ENCODE data around the gene PHF24. TPM values are rescaled to one million over a fixed set of nuclear protein-coding genes. Genes with fewer than 3 reads are reported as not detected.

Gene PHF24
- polyA plus RNA-seq, 3 donors = 0.04 TPM; not detected in 2

- TF ChIP-seq CTCF (IDR thresholded peaks at IDR 0.05) = peak; percentile 73
- Mint-ChIP-seq H3K27ac (peak overlapping the region in 5 of 7 donors; percentile 1 to 81 (median 20)), H3K9me3 (no peaks in the 10 kb centered on the region), H3K4me1 (peaks cover 25% of the 10 kb centered on the region), H3K27me3 (ENCODE audit: low read depth in 3 of 3) (peaks cover 6 to 14% (median 10%) of the 10 kb centered on the region in 3 donors), H3K36me3 (peaks cover 0 to 5% of the 10 kb centered on the region in 2 donors), H3K4me3 (no peak overlapping the region)
- Histone ChIP-seq H3K9me3 (replicated peaks in 1 of 2; ENCODE audit: control insufficient read depth in 1 of 2, insufficient read depth in 1 of 2, low read length in 2 of 2) (no peaks in the 10 kb centered on the region), H3K9ac (ENCODE audit: insufficient read depth, low read length, poor library complexity, severe bottlenecking) (no peak overlapping the region), H3K79me2 (ENCODE audit: insufficient read depth, low read length) (no peaks in the 10 kb centered on the region), H3K4me1 (ENCODE audit: control insufficient read depth in 1 of 2, insufficient read depth in 2 of 2, low read length in 2 of 2) (peaks cover 4 to 17% of the 10 kb centered on the region in 2 donors), H3K4me2 (replicated peaks; ENCODE audit: extremely low read depth, low read length, poor library complexity, severe bottlenecking) (no peak overlapping the region), H4K20me1 (ENCODE audit: insufficient read depth, low read length) (no peaks in the 10 kb centered on the region), H3K27ac (ENCODE audit: low read depth in 1 of 2, low read length in 2 of 2) (no peak overlapping the region), H3K36me3 (replicated peaks in 1 of 2; ENCODE audit: control insufficient read depth in 1 of 2, insufficient read depth in 2 of 2, low read length in 2 of 2) (no peaks in the 10 kb centered on the region), H3K4me3 (replicated peaks in 1 of 3; ENCODE audit: low read depth in 2 of 3, low read length in 3 of 3) (no peak overlapping the region), H3K27me3 (ENCODE audit: control insufficient read depth in 2 of 2, insufficient read depth in 2 of 2, low read length in 2 of 2) (peaks cover 0 to 10% of the 10 kb centered on the region in 2 donors), H2AFZ (ENCODE audit: insufficient read depth, low read depth, low read length, poor library complexity, severe bottlenecking) (no peak overlapping the region)
- no CpG with 5 or more reads among the region's 4 CpGs for WGBS (ENCODE audit: insufficient coverage)
- intact Hi-C loops (cut with micrococcal nuclease) = loop anchor here in 1 of 2 donors (5.0 kb wide), 1 partner anchor 78 kb away; the partner anchor contains the start of gene VCP
- peak in 1 of 3 donors; percentile 32 for DNase-seq
These were observed 36.3 kb downstream of the PHF24 start for GRCh38 chr9:34994260-34994899.

- no peak for DNase-seq
- Histone ChIP-seq H3K4me3 (replicated peaks in 1 of 3; ENCODE audit: low read depth in 2 of 3, low read length in 3 of 3) (no peak overlapping the region), H3K4me2 (replicated peaks; ENCODE audit: extremely low read depth, low read length, poor library complexity, severe bottlenecking) (no peak overlapping the region), H3K27ac (ENCODE audit: low read depth in 1 of 2, low read length in 2 of 2) (no peak overlapping the region), H3K79me2 (ENCODE audit: insufficient read depth, low read length) (no peaks in the 10 kb centered on the region), H3K9ac (ENCODE audit: insufficient read depth, low read length, poor library complexity, severe bottlenecking) (no peak overlapping the region), H2AFZ (ENCODE audit: insufficient read depth, low read depth, low read length, poor library complexity, severe bottlenecking) (no peak overlapping the region), H4K20me1 (ENCODE audit: insufficient read depth, low read length) (no peaks in the 10 kb centered on the region), H3K9me3 (replicated peaks in 1 of 2; ENCODE audit: control insufficient read depth in 1 of 2, insufficient read depth in 1 of 2, low read length in 2 of 2) (no peaks in the 10 kb centered on the region), H3K27me3 (ENCODE audit: control insufficient read depth in 2 of 2, insufficient read depth in 2 of 2, low read length in 2 of 2) (peaks cover 0 to 10% of the 10 kb centered on the region in 2 donors), H3K36me3 (replicated peaks in 1 of 2; ENCODE audit: control insufficient read depth in 1 of 2, insufficient read depth in 2 of 2, low read length in 2 of 2) (no peaks in the 10 kb centered on the region), H3K4me1 (ENCODE audit: control insufficient read depth in 1 of 2, insufficient read depth in 2 of 2, low read length in 2 of 2) (peaks cover 3 to 12% of the 10 kb centered on the region in 2 donors)
- peaks cover 0 to 5% of the 10 kb centered on the region in 2 donors for H3K36me3 Mint-ChIP-seq
- peaks cover 25% of the 10 kb centered on the region for H3K4me1 Mint-ChIP-seq
- intact Hi-C loops (cut with micrococcal nuclease) = loop anchor here in 1 of 2 donors (5.0 kb wide), 1 partner anchor 77 kb away; the partner anchor contains the start of gene VCP
- H3K4me3 Mint-ChIP-seq = no peak overlapping the region
- peaks cover 6 to 12% (median 9%) of the 10 kb centered on the region in 3 donors for H3K27me3 Mint-ChIP-seq (ENCODE audit: low read depth in 3 of 3)
- peak overlapping the region in 1 of 7 donors; percentile 21 for H3K27ac Mint-ChIP-seq
- TF ChIP-seq CTCF (IDR thresholded peaks at IDR 0.05) = no peak
- no peaks in the 10 kb centered on the region for H3K9me3 Mint-ChIP-seq
- 93% methylated on average over 4 of the region's 7 CpGs for WGBS (ENCODE audit: insufficient coverage)
These were observed 37.0 kb downstream of the PHF24 start for GRCh38 chr9:34994900-34995669.

All from CD14-positive monocyte (primary cell).